ENCODE data around the gene USP44. TPM values are rescaled to one million over a fixed set of nuclear protein-coding genes. Genes with fewer than 3 reads are reported as not detected.

Gene USP44
- total RNA-seq, 1 donor from 2014 or later: not detected

GRCh38 chr12:95548539-95549391 is 2.5 kb downstream of the USP44 start:
- Mint-ChIP-seq H3K27ac (ENCODE audit: unreplicated experiment) (no peak overlapping the region), H3K4me3 (ENCODE audit: unreplicated experiment) (peak overlapping the region; percentile 65), H3K9me3 (ENCODE audit: low read depth) (peaks cover 6% of the 10 kb centered on the region), H3K36me3 (ENCODE audit: low read depth) (peaks cover 6% of the 10 kb centered on the region), H3K27me3 (ENCODE audit: low read depth) (peaks cover 55% of the 10 kb centered on the region), H3K4me1 (ENCODE audit: low read depth) (peaks cover 7% of the 10 kb centered on the region)
- no peak for TF ChIP-seq CTCF (IDR thresholded peaks at IDR 0.05)
- no peak for DNase-seq (ENCODE audit: low spot score)

- no peak for TF ChIP-seq CTCF (IDR thresholded peaks at IDR 0.05)
- H3K4me3 Mint-ChIP-seq (ENCODE audit: unreplicated experiment): peak overlapping the region; percentile 65
- H3K27me3 Mint-ChIP-seq (ENCODE audit: low read depth): peaks cover 50% of the 10 kb centered on the region
- peaks cover 7% of the 10 kb centered on the region for H3K4me1 Mint-ChIP-seq (ENCODE audit: low read depth)
- H3K9me3 Mint-ChIP-seq (ENCODE audit: low read depth): peaks cover 6% of the 10 kb centered on the region
- H3K27ac Mint-ChIP-seq (ENCODE audit: unreplicated experiment): no peak overlapping the region
- DNase-seq (ENCODE audit: low spot score): no peak
- H3K36me3 Mint-ChIP-seq (ENCODE audit: low read depth): peaks cover 6% of the 10 kb centered on the region
Observed at GRCh38 chr12:95548056-95548538, 3.2 kb downstream of the USP44 start.

- TF ChIP-seq CTCF (IDR thresholded peaks at IDR 0.05): no peak
- H3K27me3 Mint-ChIP-seq (ENCODE audit: low read depth): peaks cover 47% of the 10 kb centered on the region
- H3K4me1 Mint-ChIP-seq (ENCODE audit: low read depth): peaks cover 7% of the 10 kb centered on the region
- peaks cover 6% of the 10 kb centered on the region for H3K36me3 Mint-ChIP-seq (ENCODE audit: low read depth)
- H3K4me3 Mint-ChIP-seq (ENCODE audit: unreplicated experiment): peak overlapping the region; percentile 65
- no peak for DNase-seq (ENCODE audit: low spot score)
- H3K9me3 Mint-ChIP-seq (ENCODE audit: low read depth): peaks cover 6% of the 10 kb centered on the region
- no peak overlapping the region for H3K27ac Mint-ChIP-seq (ENCODE audit: unreplicated experiment)
Observed at GRCh38 chr12:95547522-95548055, 3.7 kb downstream of the USP44 start.

- peaks cover 41% of the 10 kb centered on the region for H3K27me3 Mint-ChIP-seq (ENCODE audit: low read depth)
- H3K4me1 Mint-ChIP-seq (ENCODE audit: low read depth): peaks cover 7% of the 10 kb centered on the region
- peaks cover 6% of the 10 kb centered on the region for H3K9me3 Mint-ChIP-seq (ENCODE audit: low read depth)
Observed at GRCh38 chr12:95546491-95546813, 4.8 kb downstream of the USP44 start.

More at GRCh38 chr12:95546491-95546813, 4.8 kb downstream of the USP44 start:
- Mint-ChIP-seq H3K27ac (ENCODE audit: unreplicated experiment) (no peak overlapping the region), H3K36me3 (ENCODE audit: low read depth) (peaks cover 6% of the 10 kb centered on the region), H3K4me3 (ENCODE audit: unreplicated experiment) (no peak overlapping the region)
- TF ChIP-seq CTCF (IDR thresholded peaks at IDR 0.05): no peak
- no peak for DNase-seq (ENCODE audit: low spot score)

All from chondrocyte (in vitro differentiated cells).